G401.6 (cell line): ENCODE data around the gene KAT6B.

Experiments
- FAIRE-seq: peaks from 2 replicates; lab custom pipeline; 2012; peaks lifted over from hg19 to GRCh38; lab: Jason Lieb, UNC

The KAT6B gene

GRCh38 chr10:75072727-75073126, 246.3 kb downstream of the KAT6B start:
- no peak for FAIRE-seq

- FAIRE-seq = no peak
These were observed 247.0 kb downstream of the KAT6B start for GRCh38 chr10:75073442-75073841.

GRCh38 chr10:75074711-75075445, 248.5 kb downstream of the KAT6B start:
- no peak for FAIRE-seq

GRCh38 chr10:75076348-75076747, 249.9 kb downstream of the KAT6B start:
- no peak for FAIRE-seq

- FAIRE-seq = no peak
These were observed 253.2 kb downstream of the KAT6B start for GRCh38 chr10:75079436-75080083.

GRCh38 chr10:75080554-75080953, 254.2 kb downstream of the KAT6B start:
- no peak for FAIRE-seq

- FAIRE-seq = no peak
These were observed 255.0 kb downstream of the KAT6B start for GRCh38 chr10:75081379-75081778.
